HEK293 (cell line): ENCODE measurements around the gene ELMO1.

Experiments used
- CTCF ChIA-PET: fragments of 350-600 bp; formaldehyde crosslinking; extraction: SDS; loops from one replicate; lab custom pipeline; 2021; ENCODE audit warnings: antibody characterized with exemption; lab: Yijun Ruan, JAX
- POLR2A ChIA-PET: fragments of 300-600 bp; formaldehyde crosslinking; extraction: SDS; loops from one replicate; lab custom pipeline; 2020; ENCODE audit warnings: antibody characterized with exemption, inconsistent platforms; lab: Yijun Ruan, JAX
- H3K27ac ChIP-seq: fragments of 200-500 bp; sonication (Bioruptor generic); 2 replicates; pipeline ENCODE4 v1.5.1; 2014; ENCODE audit warnings: low read depth, low read length, control low read depth, inconsistent platforms; ENCODE audit errors: extremely low read depth
- H3K36me3 ChIP-seq, 2 experiments: fragments of 200-500 bp in 1 of 2; sonication (Bioruptor generic) in 1 of 2; 1 replicate in 1 of 2; 2 replicates in 1 of 2; pipeline ENCODE4 v1.5.1; 2014 to 2017; ENCODE audit warnings: inconsistent platforms in 2 of 2, low read length in 2 of 2; ENCODE audit not compliant: control insufficient read depth in 2 of 2, insufficient read depth in 1 of 2
- H3K4me1 ChIP-seq: fragments of 200-500 bp; sonication (Bioruptor generic); 2 replicates; pipeline ENCODE4 v1.5.1; 2014; ENCODE audit warnings: mild to moderate bottlenecking, low read length, inconsistent platforms; ENCODE audit not compliant: control insufficient read depth, insufficient read depth
- H3K4me3 ChIP-seq: 2 replicates; pipeline ENCODE4 v1.5.1; 2011; ENCODE audit warnings: low read depth, mild to moderate bottlenecking, control low read depth, low read length, moderate library complexity
- H3K9me3 ChIP-seq: fragments of 200-500 bp; sonication (Bioruptor generic); 2 replicates; pipeline ENCODE4 v1.5.1; 2014; ENCODE audit warnings: low read depth, low read length, inconsistent platforms; ENCODE audit not compliant: control insufficient read depth, insufficient read depth
- KLF9 ChIP-seq: fragments of 450-650 bp; formaldehyde crosslinking; IDR thresholded peaks from 2 replicates; pipeline ENCODE4 v1.5.1; 2016; ENCODE audit warnings: missing biosample characterization, missing genetic modification characterization, low read depth
- MYNN ChIP-seq: fragments of 450-650 bp; formaldehyde crosslinking; IDR thresholded peaks from 2 replicates; pipeline ENCODE4 v1.5.1; 2016; ENCODE audit warnings: missing biosample characterization, missing genetic modification characterization, borderline replicate concordance
- OSR2 ChIP-seq: fragments of 450-650 bp; formaldehyde crosslinking; IDR thresholded peaks from 2 replicates; pipeline ENCODE4 v1.5.1; 2016; ENCODE audit warnings: missing biosample characterization, missing genetic modification characterization
- ZFHX2 ChIP-seq: fragments of 450-650 bp; formaldehyde crosslinking; conservative IDR thresholded peaks from 2 replicates; pipeline ENCODE4 v1.5.1; 2016; ENCODE audit warnings: missing biosample characterization, missing genetic modification characterization
- ZFP3 ChIP-seq: fragments of 450-650 bp; formaldehyde crosslinking; IDR thresholded peaks from 2 replicates; pipeline ENCODE4 v1.5.1; 2016; ENCODE audit warnings: low read depth, missing biosample characterization, missing genetic modification characterization
- ZFP37 ChIP-seq: fragments of 450-650 bp; formaldehyde crosslinking; IDR thresholded peaks from 2 replicates; pipeline ENCODE4 v1.5.1; 2016; ENCODE audit warnings: missing biosample characterization, missing genetic modification characterization
- ZNF501 ChIP-seq: fragments of 450-650 bp; formaldehyde crosslinking; IDR thresholded peaks from 2 replicates; pipeline ENCODE4 v1.5.1; 2016; ENCODE audit warnings: missing biosample characterization, missing genetic modification characterization
- ZNF514 ChIP-seq: fragments of 450-650 bp; formaldehyde crosslinking; IDR thresholded peaks from 2 replicates; pipeline ENCODE4 v1.5.1; 2016; ENCODE audit warnings: missing biosample characterization, missing genetic modification characterization
- ZNF626 ChIP-seq: fragments of 450-650 bp; sonication (Bioruptor Pico); formaldehyde crosslinking; IDR thresholded peaks from 2 replicates; pipeline ENCODE4 v1.5.1; 2018; ENCODE audit warnings: missing biosample characterization, missing genetic modification characterization, inconsistent platforms
- ZNF654 ChIP-seq: fragments of 450-650 bp; formaldehyde crosslinking; IDR thresholded peaks from 2 replicates; pipeline ENCODE4 v1.5.1; 2016; ENCODE audit warnings: low read depth, missing biosample characterization, missing genetic modification characterization
- ZNF677 ChIP-seq: fragments of 450-650 bp; IDR thresholded peaks from 2 replicates; pipeline ENCODE4 v1.5.0; 2018; ENCODE audit warnings: missing biosample characterization, mild to moderate bottlenecking, missing genetic modification characterization, moderate library complexity
- ZNF837 ChIP-seq: fragments of 450-650 bp; formaldehyde crosslinking; IDR thresholded peaks from 2 replicates; pipeline ENCODE4 v1.5.1; 2016; ENCODE audit warnings: missing biosample characterization, missing genetic modification characterization
- TF ChIP-seq, protein P1 (sequence below): fragments of 450-650 bp; formaldehyde crosslinking; IDR thresholded peaks from 2 replicates; pipeline ENCODE4 v1.5.1; 2016; ENCODE audit warnings: missing biosample characterization, missing genetic modification characterization, low read depth
- TF ChIP-seq, protein P2 (sequence below): fragments of 450-650 bp; formaldehyde crosslinking; IDR thresholded peaks from 2 replicates; pipeline ENCODE4 v1.5.1; 2016; ENCODE audit warnings: missing biosample characterization, missing genetic modification characterization
- TF ChIP-seq, protein P3 (sequence below): fragments of 450-650 bp; formaldehyde crosslinking; IDR thresholded peaks from 2 replicates; pipeline ENCODE4 v1.5.1; 2017; ENCODE audit warnings: missing biosample characterization, mild to moderate bottlenecking, missing genetic modification characterization, moderate library complexity
- TF ChIP-seq, protein P4 (sequence below): fragments of 450-650 bp; formaldehyde crosslinking; IDR thresholded peaks from 2 replicates; pipeline ENCODE4 v1.5.1; 2016; ENCODE audit warnings: missing biosample characterization, missing genetic modification characterization

Gene ELMO1

DNA sequence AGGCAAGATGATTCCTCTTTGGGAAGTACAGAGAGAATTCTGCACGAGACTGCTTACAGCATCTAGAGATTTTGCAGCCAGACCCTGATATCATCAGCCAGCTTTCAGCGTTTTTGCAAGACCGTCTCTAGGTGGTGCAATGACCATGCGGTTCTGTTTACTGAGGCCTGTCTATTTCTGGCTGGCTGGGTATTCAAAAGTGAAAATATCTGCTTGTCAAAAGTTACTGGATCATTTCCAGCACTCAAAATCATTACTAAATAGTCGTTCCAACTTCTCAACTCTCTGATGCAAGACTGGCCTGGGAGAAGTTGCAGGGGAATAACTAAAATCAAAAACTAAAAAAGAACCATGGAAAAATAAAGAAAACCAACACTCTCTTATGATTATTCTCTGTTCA is 240.1 kb downstream of the ELMO1 start:
- TF ChIP-seq ZNF654 (tag by site-specific recombination) (peak; percentile 58), ZNF514 (no peak)
- no peak overlapping the region for H3K27ac ChIP-seq
- ChIA-PET CTCF (interaction anchor here (0.6 to 3.6 kb wide), 6 partner anchors 9 to 1394 kb away, joined by 3 to 9 read pairs (median 4); no protein-coding TSS in a partner anchor), POLR2A (no interaction called here)
- H3K36me3 ChIP-seq = no peaks in the 10 kb centered on the region
- no peaks in the 10 kb centered on the region for H3K9me3 ChIP-seq
- no peak overlapping the region for H3K4me3 ChIP-seq
- no peaks in the 10 kb centered on the region for H3K4me1 ChIP-seq

DNA sequence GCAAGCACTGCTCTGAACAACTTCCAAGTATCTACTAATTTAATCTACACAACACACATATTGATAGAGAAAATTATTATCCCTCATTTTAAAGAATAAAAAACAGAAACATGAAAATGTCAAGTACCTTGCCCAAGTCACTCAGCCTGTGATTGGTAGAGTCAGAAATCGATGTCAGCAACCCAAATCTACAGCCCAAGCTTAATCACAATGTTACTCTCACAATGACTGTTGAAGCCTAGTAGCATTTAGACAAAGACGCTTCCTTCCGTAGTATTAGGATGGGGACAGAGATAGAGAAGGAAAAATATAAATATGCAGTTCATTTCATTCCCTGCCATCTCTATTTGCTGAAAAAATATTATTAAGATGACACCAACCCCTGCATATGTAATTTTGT is 242.5 kb downstream of the ELMO1 start:
- no peak overlapping the region for H3K27ac ChIP-seq
- H3K4me3 ChIP-seq = no peak overlapping the region
- CTCF ChIA-PET = interaction anchor here (0.6 to 3.6 kb wide), 4 partner anchors 8 to 62 kb away, joined by 3 to 9 read pairs (median 4); no protein-coding TSS in a partner anchor
- no peaks in the 10 kb centered on the region for H3K4me1 ChIP-seq
- no peak for TF ChIP-seq ZFHX2 (tag by site-specific recombination)
- TF ChIP-seq ZFP37 (tag by site-specific recombination) = no peak
- no peak for TF ChIP-seq ZNF626 (tag by site-specific recombination)
- TF ChIP-seq, protein P1, sequence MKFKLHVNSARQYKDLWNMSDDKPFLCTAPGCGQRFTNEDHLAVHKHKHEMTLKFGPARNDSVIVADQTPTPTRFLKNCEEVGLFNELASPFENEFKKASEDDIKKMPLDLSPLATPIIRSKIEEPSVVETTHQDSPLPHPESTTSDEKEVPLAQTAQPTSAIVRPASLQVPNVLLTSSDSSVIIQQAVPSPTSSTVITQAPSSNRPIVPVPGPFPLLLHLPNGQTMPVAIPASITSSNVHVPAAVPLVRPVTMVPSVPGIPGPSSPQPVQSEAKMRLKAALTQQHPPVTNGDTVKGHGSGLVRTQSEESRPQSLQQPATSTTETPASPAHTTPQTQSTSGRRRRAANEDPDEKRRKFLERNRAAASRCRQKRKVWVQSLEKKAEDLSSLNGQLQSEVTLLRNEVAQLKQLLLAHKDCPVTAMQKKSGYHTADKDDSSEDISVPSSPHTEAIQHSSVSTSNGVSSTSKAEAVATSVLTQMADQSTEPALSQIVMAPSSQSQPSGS (tag by site-specific recombination) = no peak
- no peak for TF ChIP-seq ZFP3 (tag by site-specific recombination)
- TF ChIP-seq KLF9 (tag by site-specific recombination) = no peak
- TF ChIP-seq OSR2 (tag by site-specific recombination) = no peak
- TF ChIP-seq MYNN (tag by site-specific recombination) = no peak
- TF ChIP-seq, protein P2, sequence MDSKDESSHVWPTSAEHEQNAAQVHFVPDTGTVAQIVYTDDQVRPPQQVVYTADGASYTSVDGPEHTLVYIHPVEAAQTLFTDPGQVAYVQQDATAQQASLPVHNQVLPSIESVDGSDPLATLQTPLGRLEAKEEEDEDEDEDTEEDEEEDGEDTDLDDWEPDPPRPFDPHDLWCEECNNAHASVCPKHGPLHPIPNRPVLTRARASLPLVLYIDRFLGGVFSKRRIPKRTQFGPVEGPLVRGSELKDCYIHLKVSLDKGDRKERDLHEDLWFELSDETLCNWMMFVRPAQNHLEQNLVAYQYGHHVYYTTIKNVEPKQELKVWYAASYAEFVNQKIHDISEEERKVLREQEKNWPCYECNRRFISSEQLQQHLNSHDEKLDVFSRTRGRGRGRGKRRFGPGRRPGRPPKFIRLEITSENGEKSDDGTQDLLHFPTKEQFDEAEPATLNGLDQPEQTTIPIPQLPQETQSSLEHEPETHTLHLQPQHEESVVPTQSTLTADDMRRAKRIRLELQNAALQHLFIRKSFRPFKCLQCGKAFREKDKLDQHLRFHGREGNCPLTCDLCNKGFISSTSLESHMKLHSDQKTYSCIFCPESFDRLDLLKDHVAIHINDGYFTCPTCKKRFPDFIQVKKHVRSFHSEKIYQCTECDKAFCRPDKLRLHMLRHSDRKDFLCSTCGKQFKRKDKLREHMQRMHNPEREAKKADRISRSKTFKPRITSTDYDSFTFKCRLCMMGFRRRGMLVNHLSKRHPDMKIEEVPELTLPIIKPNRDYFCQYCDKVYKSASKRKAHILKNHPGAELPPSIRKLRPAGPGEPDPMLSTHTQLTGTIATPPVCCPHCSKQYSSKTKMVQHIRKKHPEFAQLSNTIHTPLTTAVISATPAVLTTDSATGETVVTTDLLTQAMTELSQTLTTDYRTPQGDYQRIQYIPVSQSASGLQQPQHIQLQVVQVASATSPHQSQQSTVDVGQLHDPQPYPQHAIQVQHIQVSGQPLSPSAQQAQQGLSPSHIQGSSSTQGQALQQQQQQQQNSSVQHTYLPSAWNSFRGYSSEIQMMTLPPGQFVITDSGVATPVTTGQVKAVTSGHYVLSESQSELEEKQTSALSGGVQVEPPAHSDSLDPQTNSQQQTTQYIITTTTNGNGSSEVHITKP (tag by site-specific recombination) = no peak
- no peak for TF ChIP-seq ZNF837 (tag by site-specific recombination)
- no peak for TF ChIP-seq ZNF677 (tag by site-specific recombination)
- no peak for TF ChIP-seq ZNF501 (tag by site-specific recombination)
- TF ChIP-seq, all 188 proteins: peak for 0
- POLR2A ChIA-PET = no interaction called here
- H3K9me3 ChIP-seq = no peaks in the 10 kb centered on the region
- no peaks in the 10 kb centered on the region for H3K36me3 ChIP-seq

DNA sequence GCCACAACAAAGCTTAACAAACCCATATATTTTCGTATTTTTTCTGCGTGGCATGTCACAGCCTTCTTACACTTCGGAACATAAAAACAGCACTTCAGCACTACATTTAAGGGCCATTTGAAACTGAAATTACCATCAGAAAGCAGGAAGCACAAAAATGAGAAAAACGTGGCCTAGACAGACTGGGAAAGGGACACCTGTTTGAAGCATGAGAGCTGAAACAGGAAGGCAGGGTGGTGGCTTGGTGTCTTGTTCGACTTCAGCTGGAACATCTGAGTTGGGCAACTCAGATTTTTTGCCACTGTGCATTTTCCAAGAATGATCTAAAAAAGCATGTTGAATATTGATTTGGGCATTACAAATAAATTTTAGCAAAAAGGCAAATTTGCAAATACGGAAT is 243.2 kb downstream of the ELMO1 start:
- H3K36me3 ChIP-seq = no peaks in the 10 kb centered on the region
- H3K4me1 ChIP-seq = no peaks in the 10 kb centered on the region
- no peak overlapping the region for H3K27ac ChIP-seq
- no peaks in the 10 kb centered on the region for H3K9me3 ChIP-seq
- H3K4me3 ChIP-seq = no peak overlapping the region
- TF ChIP-seq, protein P3, sequence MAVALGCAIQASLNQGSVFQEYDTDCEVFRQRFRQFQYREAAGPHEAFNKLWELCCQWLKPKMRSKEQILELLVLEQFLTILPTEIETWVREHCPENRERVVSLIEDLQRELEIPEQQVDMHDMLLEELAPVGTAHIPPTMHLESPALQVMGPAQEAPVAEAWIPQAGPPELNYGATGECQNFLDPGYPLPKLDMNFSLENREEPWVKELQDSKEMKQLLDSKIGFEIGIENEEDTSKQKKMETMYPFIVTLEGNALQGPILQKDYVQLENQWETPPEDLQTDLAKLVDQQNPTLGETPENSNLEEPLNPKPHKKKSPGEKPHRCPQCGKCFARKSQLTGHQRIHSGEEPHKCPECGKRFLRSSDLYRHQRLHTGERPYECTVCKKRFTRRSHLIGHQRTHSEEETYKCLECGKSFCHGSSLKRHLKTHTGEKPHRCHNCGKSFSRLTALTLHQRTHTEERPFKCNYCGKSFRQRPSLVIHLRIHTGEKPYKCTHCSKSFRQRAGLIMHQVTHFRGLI = no peak
- TF ChIP-seq, protein P4, sequence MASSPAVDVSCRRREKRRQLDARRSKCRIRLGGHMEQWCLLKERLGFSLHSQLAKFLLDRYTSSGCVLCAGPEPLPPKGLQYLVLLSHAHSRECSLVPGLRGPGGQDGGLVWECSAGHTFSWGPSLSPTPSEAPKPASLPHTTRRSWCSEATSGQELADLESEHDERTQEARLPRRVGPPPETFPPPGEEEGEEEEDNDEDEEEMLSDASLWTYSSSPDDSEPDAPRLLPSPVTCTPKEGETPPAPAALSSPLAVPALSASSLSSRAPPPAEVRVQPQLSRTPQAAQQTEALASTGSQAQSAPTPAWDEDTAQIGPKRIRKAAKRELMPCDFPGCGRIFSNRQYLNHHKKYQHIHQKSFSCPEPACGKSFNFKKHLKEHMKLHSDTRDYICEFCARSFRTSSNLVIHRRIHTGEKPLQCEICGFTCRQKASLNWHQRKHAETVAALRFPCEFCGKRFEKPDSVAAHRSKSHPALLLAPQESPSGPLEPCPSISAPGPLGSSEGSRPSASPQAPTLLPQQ = no peak
- CTCF ChIA-PET = interaction anchor here (0.6 to 0.7 kb wide), 2 partner anchors 174 to 235 kb away, joined by 3 read pairs; no protein-coding TSS in a partner anchor
- POLR2A ChIA-PET = no interaction called here
